ELR (cell line): ENCODE data around the gene ZCCHC24.
A peak's percentile ranks its signal among the peaks of the same experiment; 100 is the strongest.

Experiments
- DNase-seq: peaks from one replicate; pipeline ENCODE4 v3.0.0-alpha.2; 2015; ENCODE audit warnings: low read depth

ZCCHC24 gene

DNA sequence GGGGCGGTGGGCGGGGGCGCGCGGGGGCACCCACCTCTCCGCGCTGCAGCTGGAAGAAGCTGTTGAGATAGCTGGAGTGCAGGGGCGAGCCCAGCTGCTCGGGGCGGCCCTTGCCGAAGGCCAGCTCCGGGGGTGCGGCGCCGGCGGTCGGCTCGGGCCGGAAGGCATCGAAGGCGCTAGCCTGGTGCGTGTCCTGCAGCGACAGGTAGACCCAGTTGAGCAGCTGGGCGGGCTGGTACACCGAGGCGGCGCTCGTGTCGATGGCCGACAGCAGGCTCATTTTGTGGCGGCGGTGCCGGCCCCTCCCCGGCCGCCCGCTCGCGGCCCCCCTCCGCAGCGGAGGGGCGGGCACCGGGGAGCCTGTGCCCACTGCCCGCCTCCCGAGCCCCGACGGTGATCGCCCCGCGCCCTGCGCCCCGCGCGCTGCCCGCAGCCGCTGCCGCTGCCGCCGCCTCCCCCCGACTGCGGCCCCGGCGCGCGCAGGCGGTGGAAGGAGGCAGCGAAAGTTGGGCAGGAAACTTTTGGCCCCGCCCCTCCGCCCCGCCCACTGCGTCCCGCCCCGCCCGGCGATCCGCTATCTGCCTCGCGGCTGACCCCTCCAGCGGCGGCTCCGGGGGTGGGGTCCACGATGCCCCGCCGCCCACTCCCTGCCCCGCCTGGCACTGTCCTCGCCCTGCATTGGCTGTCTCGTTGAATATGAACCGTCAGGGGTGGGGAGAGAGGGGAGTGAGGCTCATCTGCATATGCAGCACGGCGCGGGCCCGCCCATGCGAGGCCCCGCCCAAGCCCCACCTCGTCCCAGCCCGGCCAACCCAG is at the start of gene ZCCHC24:
Gene ZCCHC24, minus strand, starts transcription at position 464 of the 816 bp plus-strand sequence. Its CDS starts 184 bp downstream, at position 280.
- DNase-seq: peak; percentile 98

DNA sequence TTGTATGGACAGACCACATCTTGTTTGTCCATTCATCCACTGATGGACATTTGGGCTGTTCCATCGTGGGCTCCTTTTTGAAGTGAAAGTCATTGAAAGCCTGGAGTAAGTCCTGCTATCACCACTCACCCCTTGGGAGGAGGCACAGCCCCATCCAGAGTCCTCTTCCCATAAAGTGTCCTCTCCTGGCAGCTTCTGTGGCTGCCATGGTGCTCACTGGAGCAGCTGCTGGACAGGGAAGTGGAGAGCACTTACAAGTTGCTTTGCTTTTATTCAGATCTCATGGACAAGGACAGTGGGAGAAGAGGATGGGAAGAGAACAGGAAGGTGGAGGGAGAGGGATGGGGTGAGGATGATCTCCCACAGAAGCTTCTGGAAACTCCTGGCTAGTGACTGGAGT is 48.4 kb upstream of the ZCCHC24 start:
- DNase-seq: no peak

GRCh38 chr10:79492839-79493238 is 47.4 kb upstream of the ZCCHC24 start:
- no peak for DNase-seq

DNA sequence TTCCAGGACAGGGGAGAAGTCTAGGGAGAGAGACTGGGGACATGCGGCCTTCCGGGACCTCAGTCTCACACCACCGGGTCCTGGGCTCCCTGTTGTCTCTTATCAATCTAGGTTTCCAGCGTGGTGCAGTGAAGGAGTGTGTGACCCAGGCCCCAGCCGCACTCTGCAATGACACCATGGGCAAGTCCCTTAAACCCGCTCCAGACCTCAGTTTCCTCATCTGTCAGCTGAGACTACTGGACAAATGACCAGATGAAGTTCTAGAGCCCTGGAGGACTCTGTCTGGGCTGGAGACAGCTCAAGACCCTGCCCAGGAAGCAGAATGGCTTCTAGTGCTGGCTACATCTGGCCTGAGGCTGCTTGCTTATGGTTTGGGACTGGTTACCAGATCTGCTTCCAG is 46.8 kb upstream of the ZCCHC24 start:
- DNase-seq: no peak

GRCh38 chr10:79491143-79491835 is 45.9 kb upstream of the ZCCHC24 start:
- no peak for DNase-seq

DNA sequence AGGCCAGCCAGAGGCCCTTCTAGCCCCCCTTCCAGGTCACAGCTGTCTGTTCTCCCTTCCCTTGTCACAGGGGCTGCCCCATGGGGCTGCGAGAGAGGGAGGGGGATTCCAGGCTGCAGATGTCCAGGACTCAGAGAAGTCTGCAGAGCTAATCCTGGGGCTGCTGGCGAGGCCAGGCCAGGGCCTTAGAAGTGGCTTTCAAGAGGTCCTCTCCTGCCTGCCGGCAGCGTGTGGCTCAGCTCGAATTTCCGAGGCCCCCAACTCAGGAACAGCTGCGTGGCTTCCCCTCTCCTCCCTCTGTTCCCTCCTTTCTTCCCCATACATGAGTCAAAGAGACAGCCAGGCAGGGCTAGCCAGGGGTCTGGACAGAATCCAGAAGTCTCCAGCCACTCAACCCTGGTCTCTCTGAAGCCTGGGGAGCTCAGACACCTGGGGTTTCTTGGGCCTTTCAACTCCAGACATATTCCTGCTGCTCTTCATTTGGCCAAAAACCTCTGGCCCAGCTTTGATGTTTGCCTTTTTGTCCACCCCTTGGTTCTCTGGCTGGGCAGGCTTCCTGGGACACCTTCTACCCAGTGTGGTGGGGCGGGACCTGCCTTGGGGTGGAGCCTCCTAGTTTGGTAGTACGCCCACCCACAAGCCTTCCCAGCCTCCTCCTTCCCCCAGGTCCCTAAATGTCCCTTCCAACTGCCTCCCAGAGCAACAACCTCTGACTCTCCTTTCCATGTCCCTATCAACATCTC is 45.1 kb upstream of the ZCCHC24 start:
- no peak for DNase-seq

- DNase-seq: no peak
Measured at GRCh38 chr10:79488870-79489269, 43.4 kb upstream of the ZCCHC24 start.

DNA sequence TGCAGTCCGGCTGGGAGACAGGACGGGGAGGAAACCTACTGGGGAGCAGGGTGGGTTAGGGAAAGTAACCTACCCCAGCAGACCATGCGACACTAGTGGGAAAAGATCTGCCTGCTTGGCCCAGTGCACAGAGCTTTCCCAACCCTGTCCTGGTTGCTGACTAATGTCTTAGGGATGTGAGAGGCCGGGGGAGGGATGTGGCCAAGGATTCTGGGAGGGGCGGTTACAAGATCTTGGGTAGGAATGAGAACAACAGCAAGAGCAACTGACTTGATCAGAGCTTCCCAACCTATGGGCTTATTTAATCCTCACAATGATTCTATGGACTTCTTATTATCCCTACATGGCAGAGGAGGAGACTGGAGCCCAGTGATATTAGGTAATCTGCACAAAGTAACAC is 42.9 kb upstream of the ZCCHC24 start:
- peak; percentile 93 for DNase-seq

GRCh38 chr10:79487296-79488194 is 42.1 kb upstream of the ZCCHC24 start:
- peak; percentile 74 for DNase-seq

- DNase-seq: no peak
Measured at GRCh38 chr10:79484476-79484875, 39.1 kb upstream of the ZCCHC24 start.

DNA sequence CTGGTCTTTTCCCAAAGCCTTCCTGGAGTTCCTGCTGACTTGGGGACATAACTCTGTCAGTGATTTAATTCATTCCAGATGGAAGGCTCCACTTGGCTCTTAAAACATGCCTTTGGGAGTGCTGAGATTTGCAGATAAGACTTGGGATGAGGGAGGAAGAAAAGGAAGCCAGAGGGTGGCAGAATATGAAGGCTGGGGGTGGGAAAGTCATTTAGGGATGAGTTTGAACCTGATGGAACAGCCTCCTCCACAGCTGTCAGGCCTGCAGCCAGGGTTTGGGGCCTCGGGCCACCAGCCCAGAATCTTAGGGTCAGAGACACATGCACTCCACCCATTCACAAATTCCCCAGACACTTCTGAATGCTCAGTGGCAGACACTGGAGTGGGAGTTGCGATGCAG is 38.5 kb upstream of the ZCCHC24 start:
- DNase-seq: no peak

GRCh38 chr10:79483299-79483698 is 37.9 kb upstream of the ZCCHC24 start:
- no peak for DNase-seq

- no peak for DNase-seq
Measured at GRCh38 chr10:79482741-79483140, 37.3 kb upstream of the ZCCHC24 start.

- no peak for DNase-seq
Measured at GRCh38 chr10:79482304-79482703, 36.9 kb upstream of the ZCCHC24 start.

- no peak for DNase-seq
Measured at GRCh38 chr10:79479283-79479909, 34.0 kb upstream of the ZCCHC24 start.

GRCh38 chr10:79477456-79477855 is 32.0 kb upstream of the ZCCHC24 start:
- no peak for DNase-seq

GRCh38 chr10:79476645-79477044 is 31.2 kb upstream of the ZCCHC24 start:
- DNase-seq: no peak

DNA sequence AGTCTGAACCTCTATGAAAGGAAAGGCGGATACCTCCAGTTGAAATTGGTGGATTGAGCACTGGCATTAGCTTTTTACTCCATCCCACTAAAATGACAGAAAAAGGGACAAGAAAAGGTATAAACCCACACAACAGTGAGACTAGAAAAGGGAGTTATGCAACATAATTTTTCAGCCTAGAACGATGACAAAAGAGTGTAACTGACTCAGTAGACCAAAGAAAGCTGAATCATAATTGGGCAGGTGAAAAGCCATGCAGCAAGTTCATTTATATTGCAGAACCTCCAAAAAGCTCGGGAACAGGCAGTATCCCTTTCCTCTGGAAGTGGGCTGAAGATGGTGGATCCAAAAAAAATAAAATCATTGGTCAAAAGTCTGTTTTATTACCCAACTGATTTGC is 30.5 kb upstream of the ZCCHC24 start:
- DNase-seq: no peak

GRCh38 chr10:79475119-79475653 is 29.8 kb upstream of the ZCCHC24 start:
- DNase-seq: no peak

GRCh38 chr10:79473496-79474095 is 28.2 kb upstream of the ZCCHC24 start:
- no peak for DNase-seq

DNA sequence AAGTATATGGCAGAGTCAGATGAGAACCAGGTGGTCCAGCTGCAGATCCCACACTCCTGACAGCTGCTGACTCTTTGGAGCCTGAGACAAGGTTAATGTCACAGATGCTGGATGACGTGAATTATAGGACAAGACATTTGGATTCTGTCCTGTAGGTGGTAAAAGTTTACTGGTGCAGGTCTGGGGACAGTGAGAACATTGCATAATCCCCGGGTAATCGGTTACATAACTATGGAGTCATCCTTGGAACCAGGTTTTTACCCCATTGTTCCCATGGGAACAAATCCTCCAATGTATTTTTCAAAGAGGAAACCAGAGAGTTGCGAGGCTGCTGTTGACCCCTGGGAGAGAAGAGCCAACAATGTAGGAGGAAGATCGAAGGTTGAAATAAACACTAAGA is 27.5 kb upstream of the ZCCHC24 start:
- DNase-seq: no peak
